22Rv1 (cell line): ENCODE results near the gene TSHZ1.

Experiments
- CTCF ChIP-seq: fragments of 450-650 bp; IDR thresholded peaks from 2 replicates; pipeline ENCODE4 v1.5.1; 2017; ENCODE audit warnings: mild to moderate bottlenecking
- ZFX ChIP-seq: fragments of 450-650 bp; IDR thresholded peaks from 2 replicates; pipeline ENCODE4 v1.6.1; 2017; ENCODE audit warnings: antibody characterized with exemption, borderline replicate concordance

- no peak for TF ChIP-seq CTCF
- no peak for TF ChIP-seq ZFX
These were observed 105.6 kb downstream of the TSHZ1 start for GRCh38 chr18:75316223-75316622.
